ENCODE measurements around the gene ZNF511. TPM values are rescaled to one million over a fixed set of nuclear protein-coding genes. Genes with fewer than 3 reads are reported as not detected.

Gene ZNF511
- total RNA-seq, 1 donor from 2014 or later = 76.3 TPM

GRCh38 chr10:133269367-133269766, 39.3 kb upstream of the ZNF511 start:
- no peak overlapping the region for H3K4me3 Mint-ChIP-seq
- H3K36me3 Mint-ChIP-seq (ENCODE audit: low read depth) = peaks cover 16% of the 10 kb centered on the region
- H3K9me3 Mint-ChIP-seq = no peaks in the 10 kb centered on the region
- no peak for DNase-seq (ENCODE audit: low spot score)
- intact Hi-C loops (cut with micrococcal nuclease) = no loop called here
- H3K27ac Mint-ChIP-seq = no peak overlapping the region
- peaks cover 15% of the 10 kb centered on the region for H3K4me1 Mint-ChIP-seq (ENCODE audit: low read depth)
- no peaks in the 10 kb centered on the region for H3K27me3 Mint-ChIP-seq (ENCODE audit: insufficient read depth)

GRCh38 chr10:133270204-133270603, 38.5 kb upstream of the ZNF511 start:
- Mint-ChIP-seq H3K9me3 (no peaks in the 10 kb centered on the region), H3K4me3 (no peak overlapping the region), H3K36me3 (ENCODE audit: low read depth) (peaks cover 13% of the 10 kb centered on the region), H3K27me3 (ENCODE audit: insufficient read depth) (no peaks in the 10 kb centered on the region), H3K4me1 (ENCODE audit: low read depth) (peaks cover 8% of the 10 kb centered on the region), H3K27ac (no peak overlapping the region)
- no peak for DNase-seq (ENCODE audit: low spot score)
- intact Hi-C loops (cut with micrococcal nuclease) = loop anchor here (10.0 kb wide), 2 partner anchors 965 to 1365 kb away; partner anchors contain the start of genes PPP2R2D and STK32C

GRCh38 chr10:133270773-133271297, 37.9 kb upstream of the ZNF511 start:
- Mint-ChIP-seq H3K4me3 (no peak overlapping the region), H3K27ac (no peak overlapping the region), H3K4me1 (ENCODE audit: low read depth) (peaks cover 1% of the 10 kb centered on the region), H3K36me3 (ENCODE audit: low read depth) (peaks cover 8% of the 10 kb centered on the region), H3K9me3 (no peaks in the 10 kb centered on the region), H3K27me3 (ENCODE audit: insufficient read depth) (no peaks in the 10 kb centered on the region)
- no peak for DNase-seq (ENCODE audit: low spot score)
- intact Hi-C loops (cut with micrococcal nuclease) = loop anchor here (10.0 kb wide), 2 partner anchors 966 to 1366 kb away; partner anchors contain the start of genes PPP2R2D and STK32C

- Mint-ChIP-seq H3K9me3 (no peaks in the 10 kb centered on the region), H3K4me1 (ENCODE audit: low read depth) (no peaks in the 10 kb centered on the region), H3K27me3 (ENCODE audit: insufficient read depth) (no peaks in the 10 kb centered on the region), H3K27ac (no peak overlapping the region), H3K4me3 (no peak overlapping the region), H3K36me3 (ENCODE audit: low read depth) (peaks cover 7% of the 10 kb centered on the region)
- intact Hi-C loops (cut with micrococcal nuclease) = loop anchor here (10.0 kb wide), 2 partner anchors 967 to 1367 kb away; partner anchors contain the start of genes PPP2R2D and STK32C
- no peak for DNase-seq (ENCODE audit: low spot score)
Observed at GRCh38 chr10:133271521-133272300, 37.0 kb upstream of the ZNF511 start.

GRCh38 chr10:133272301-133272963, 36.3 kb upstream of the ZNF511 start:
- no peak for DNase-seq (ENCODE audit: low spot score)
- Mint-ChIP-seq H3K4me1 (ENCODE audit: low read depth) (no peaks in the 10 kb centered on the region), H3K36me3 (ENCODE audit: low read depth) (peaks cover 7% of the 10 kb centered on the region), H3K27ac (no peak overlapping the region), H3K4me3 (no peak overlapping the region), H3K9me3 (no peaks in the 10 kb centered on the region), H3K27me3 (ENCODE audit: insufficient read depth) (no peaks in the 10 kb centered on the region)
- intact Hi-C loops (cut with micrococcal nuclease) = loop anchor here (10.0 kb wide), 2 partner anchors 968 to 1368 kb away; partner anchors contain the start of genes PPP2R2D and STK32C

GRCh38 chr10:133272964-133273420, 35.7 kb upstream of the ZNF511 start:
- DNase-seq (ENCODE audit: low spot score) = no peak
- Mint-ChIP-seq H3K9me3 (no peaks in the 10 kb centered on the region), H3K36me3 (ENCODE audit: low read depth) (peaks cover 7% of the 10 kb centered on the region), H3K27me3 (ENCODE audit: insufficient read depth) (no peaks in the 10 kb centered on the region), H3K27ac (no peak overlapping the region), H3K4me3 (no peak overlapping the region), H3K4me1 (ENCODE audit: low read depth) (peaks cover 5% of the 10 kb centered on the region)
- intact Hi-C loops (cut with micrococcal nuclease) = loop anchor here (10.0 kb wide), 2 partner anchors 968 to 1368 kb away; partner anchors contain the start of genes PPP2R2D and STK32C

GRCh38 chr10:133273534-133274143, 35.1 kb upstream of the ZNF511 start:
- intact Hi-C loops (cut with micrococcal nuclease) = loop anchor here (2.0 to 10.0 kb wide), 3 partner anchors 117 to 1369 kb away; partner anchors contain the start of genes PPP2R2D and STK32C
- H3K36me3 Mint-ChIP-seq (ENCODE audit: low read depth) = peaks cover 10% of the 10 kb centered on the region
- H3K27ac Mint-ChIP-seq = no peak overlapping the region
- peaks cover 11% of the 10 kb centered on the region for H3K4me1 Mint-ChIP-seq (ENCODE audit: low read depth)
- H3K4me3 Mint-ChIP-seq = no peak overlapping the region
- H3K27me3 Mint-ChIP-seq (ENCODE audit: insufficient read depth) = no peaks in the 10 kb centered on the region
- H3K9me3 Mint-ChIP-seq = no peaks in the 10 kb centered on the region
- no peak for DNase-seq (ENCODE audit: low spot score)

- Mint-ChIP-seq H3K36me3 (ENCODE audit: low read depth) (peaks cover 15% of the 10 kb centered on the region), H3K27ac (peak overlapping the region; percentile 92), H3K27me3 (ENCODE audit: insufficient read depth) (no peaks in the 10 kb centered on the region), H3K9me3 (no peaks in the 10 kb centered on the region), H3K4me1 (ENCODE audit: low read depth) (peaks cover 14% of the 10 kb centered on the region), H3K4me3 (peak overlapping the region; percentile 92)
- intact Hi-C loops (cut with micrococcal nuclease) = loop anchor here (1.0 to 10.0 kb wide), 5 partner anchors 14 to 1370 kb away; partner anchors contain the start of genes PPP2R2D and STK32C
- peak; percentile 65 for DNase-seq (ENCODE audit: low spot score)
Observed at GRCh38 chr10:133274751-133275683, 33.7 kb upstream of the ZNF511 start.

GRCh38 chr10:133275684-133276092, 33.0 kb upstream of the ZNF511 start:
- no peaks in the 10 kb centered on the region for H3K9me3 Mint-ChIP-seq
- DNase-seq (ENCODE audit: low spot score) = no peak
- peaks cover 14% of the 10 kb centered on the region for H3K4me1 Mint-ChIP-seq (ENCODE audit: low read depth)
- peak overlapping the region; percentile 92 for H3K27ac Mint-ChIP-seq
- peaks cover 15% of the 10 kb centered on the region for H3K36me3 Mint-ChIP-seq (ENCODE audit: low read depth)
- no peaks in the 10 kb centered on the region for H3K27me3 Mint-ChIP-seq (ENCODE audit: insufficient read depth)
- intact Hi-C loops (cut with micrococcal nuclease) = loop anchor here (1.0 to 10.0 kb wide), 6 partner anchors 14 to 1371 kb away; partner anchors contain the start of genes PPP2R2D and STK32C
- H3K4me3 Mint-ChIP-seq = peak overlapping the region; percentile 92

GRCh38 chr10:133276100-133276434, 32.6 kb upstream of the ZNF511 start:
- peak overlapping the region; percentile 92 for H3K4me3 Mint-ChIP-seq
- no peak for DNase-seq (ENCODE audit: low spot score)
- H3K27me3 Mint-ChIP-seq (ENCODE audit: insufficient read depth) = no peaks in the 10 kb centered on the region
- intact Hi-C loops (cut with micrococcal nuclease) = loop anchor here (1.0 to 10.0 kb wide), 3 partner anchors 31 to 1371 kb away; partner anchors contain the start of genes PPP2R2D and STK32C
- H3K27ac Mint-ChIP-seq = peak overlapping the region; percentile 92
- no peaks in the 10 kb centered on the region for H3K9me3 Mint-ChIP-seq
- H3K36me3 Mint-ChIP-seq (ENCODE audit: low read depth) = peaks cover 15% of the 10 kb centered on the region
- H3K4me1 Mint-ChIP-seq (ENCODE audit: low read depth) = peaks cover 14% of the 10 kb centered on the region

- Mint-ChIP-seq H3K27me3 (ENCODE audit: insufficient read depth) (no peaks in the 10 kb centered on the region), H3K9me3 (no peaks in the 10 kb centered on the region), H3K27ac (peak within 1 kb of the TSS; percentile 92), H3K4me3 (peak within 1 kb of the TSS; percentile 92), H3K36me3 (ENCODE audit: low read depth) (peaks cover 15% of the 10 kb centered on the region), H3K4me1 (ENCODE audit: low read depth) (peaks cover 14% of the 10 kb centered on the region)
- DNase-seq (ENCODE audit: low spot score) = peak; percentile 69
- intact Hi-C loops (cut with micrococcal nuclease) = loop anchor here (1.0 to 10.0 kb wide), 3 partner anchors 31 to 1372 kb away; partner anchors contain the start of genes PPP2R2D and STK32C
Observed at GRCh38 chr10:133276435-133277201, 32.1 kb upstream of the ZNF511 start, which contains the start of gene ADAM8. Gene ADAM8, minus strand, starts transcription at chr10:133276868. Its CDS starts 51 bp downstream, at chr10:133276817.
